GM12878 (cell line): ENCODE data around the gene ZCCHC17. TPM values are rescaled to one million over a fixed set of nuclear protein-coding genes. Genes with fewer than 3 reads are reported as not detected.

Experiments used
- ATF2 ChIP-seq: IDR thresholded peaks from 2 replicates; pipeline ENCODE4 v1.6.1; 2012; ENCODE audit warnings: low read length, inconsistent platforms
- CBX5 ChIP-seq: sonication (generic); IDR thresholded peaks from 2 replicates; pipeline ENCODE4 v1.6.1; 2016; ENCODE audit warnings: low read depth, moderate library complexity, mild to moderate bottlenecking, inconsistent platforms
- DPF2 ChIP-seq: fragments of 450-650 bp; IDR thresholded peaks from 2 replicates; pipeline ENCODE4 v1.6.1; 2017; ENCODE audit warnings: mild to moderate bottlenecking
- EED ChIP-seq: sonication (generic); IDR thresholded peaks from 2 replicates; pipeline ENCODE4 v1.6.1; 2016; ENCODE audit warnings: antibody characterized with exemption, low read depth
- EP300 ChIP-seq, 2 experiments: fragments of 150-350 bp in 1 of 2; IDR thresholded peaks; 2 replicates each; pipeline ENCODE4 v1.6.1; 2011 to 2012; ENCODE audit warnings: low read depth in 2 of 2, low read length in 2 of 2, borderline replicate concordance in 1 of 2, improper control_type of control experiment in 1 of 2, inconsistent platforms in 1 of 2; ENCODE audit not compliant: control insufficient read depth in 1 of 2
- KLF5 ChIP-seq: fragments of 450-650 bp; IDR thresholded peaks from 2 replicates; pipeline ENCODE4 v1.6.1; 2014; ENCODE audit warnings: mild to moderate bottlenecking; ENCODE audit not compliant: partially characterized antibody
- MXI1 ChIP-seq: fragments of 150-350 bp; IDR thresholded peaks from 2 replicates; pipeline ENCODE4 v1.6.1; 2011; ENCODE audit warnings: low read depth, mild to moderate bottlenecking, inconsistent platforms, low read length, improper control_type of control experiment
- NFYA ChIP-seq: IDR thresholded peaks from 2 replicates; pipeline ENCODE4 v1.6.1; 2011; ENCODE audit warnings: low read depth, mild to moderate bottlenecking, low read length, improper control_type of control experiment, borderline replicate concordance
- NR2C1 ChIP-seq: fragments of 450-650 bp; IDR thresholded peaks from 2 replicates; pipeline ENCODE4 v1.6.1; 2017; ENCODE audit warnings: antibody characterized with exemption, mild to moderate bottlenecking, moderate library complexity
- PAX8 ChIP-seq: fragments of 450-650 bp; IDR thresholded peaks from 2 replicates; pipeline ENCODE4 v1.6.1; 2017; ENCODE audit warnings: mild to moderate bottlenecking, moderate library complexity
- RAD51 ChIP-seq: fragments of 450-650 bp; IDR thresholded peaks from 2 replicates; pipeline ENCODE4 v1.6.1; 2016; ENCODE audit warnings: moderate library complexity, mild to moderate bottlenecking, inconsistent platforms
- RB1 ChIP-seq: fragments of 450-650 bp; formaldehyde crosslinking; IDR thresholded peaks from 2 replicates; pipeline ENCODE4 v1.6.1; 2017; ENCODE audit warnings: mild to moderate bottlenecking, borderline replicate concordance
- REST ChIP-seq: IDR thresholded peaks from 2 replicates; pipeline ENCODE4 v1.6.1; 2012; ENCODE audit warnings: mild to moderate bottlenecking, low read depth, low read length
- RFX5 ChIP-seq: IDR thresholded peaks from 2 replicates; pipeline ENCODE4 v1.6.1; 2011; ENCODE audit warnings: low read depth, low read length, improper control_type of control experiment
- SKIL ChIP-seq: fragments of 450-650 bp; IDR thresholded peaks from 2 replicates; pipeline ENCODE4 v1.6.1; 2017; ENCODE audit warnings: mild to moderate bottlenecking, low read depth, inconsistent platforms; ENCODE audit not compliant: poor library complexity, severe bottlenecking
- SMAD1 ChIP-seq: fragments of 450-650 bp; IDR thresholded peaks from 2 replicates; pipeline ENCODE4 v1.6.1; 2018; ENCODE audit warnings: mild to moderate bottlenecking, low read depth; ENCODE audit not compliant: partially characterized antibody
- SPI1 ChIP-seq: IDR thresholded peaks from 2 replicates; pipeline ENCODE4 v1.6.1; 2011; ENCODE audit warnings: low read depth, mild to moderate bottlenecking, low read length, moderate library complexity, borderline replicate concordance; ENCODE audit not compliant: insufficient read depth
- YY1 ChIP-seq: IDR thresholded peaks from 2 replicates; pipeline ENCODE4 v1.6.1; 2011; ENCODE audit warnings: low read depth, mild to moderate bottlenecking, low read length
- ZBED1 ChIP-seq: IDR thresholded peaks from 2 replicates; pipeline ENCODE4 v1.6.1; 2016; ENCODE audit warnings: borderline replicate concordance
- ZNF24 ChIP-seq: fragments of 450-650 bp; IDR thresholded peaks from 2 replicates; pipeline ENCODE4 v1.6.1; 2017; ENCODE audit warnings: antibody characterized with exemption, mild to moderate bottlenecking
- ZNF384 ChIP-seq: IDR thresholded peaks from 2 replicates; pipeline ENCODE4 v1.6.1; 2012; ENCODE audit warnings: low read depth, mild to moderate bottlenecking, low read length, improper control_type of control experiment, borderline replicate concordance
- polyA plus RNA-seq, 11 experiments: library from polyadenylated mRNA; depleted of rRNA in 4 of 11; unstranded in 6 of 11; stranded (reverse) in 5 of 11; fragments of >200 nt; fragmentation: Nextera tagmentation in 4 of 11; fragmentation: Illumina TruSeq in 1 of 11; extraction: Ambion mirVana in 4 of 11; extraction: Trizol in 1 of 11; gene quantifications; 1 replicate in 1 of 11; 2 replicates in 10 of 11; pipeline versions ENCODE4 v1.2.1 to v1.2.3, GENCODE V29; 2011 to 2016; ENCODE audit warnings: inconsistent platforms in 2 of 11, missing spikeins in 2 of 11, low read depth in 1 of 11
- total RNA-seq, 4 experiments: library from RNA; depleted of rRNA in 3 of 4; stranded (reverse); fragments of >200 nt in 3 of 4; fragmentation: Illumina TruSeq in 1 of 4; extraction: Trizol in 1 of 4; gene quantifications; 2 replicates each; pipeline versions ENCODE4 v1.2.1 to v1.2.3, GENCODE V29; 2013 to 2021
- TF ChIP-seq, protein P1 (sequence below): fragments of 150-350 bp; IDR thresholded peaks from 2 replicates; pipeline ENCODE4 v1.6.1; 2014; ENCODE audit warnings: mild to moderate bottlenecking, low read depth, low read length

Gene ZCCHC17
- total and polyA plus RNA-seq, 10 of the 15 experiments (the other 5 are each of a cell fraction or from before 2014, with no cell fraction given) = 22.3 to 86.3 (median 47.0) TPM

GRCh38 chr1:31394584-31395193 is 97.9 kb downstream of the ZCCHC17 start (continued):
- TF ChIP-seq SKIL = no peak
- no peak for TF ChIP-seq RFX5
- 0 out of 2 replicates have a peak, but pooled peaks have one; percentile 46 for TF ChIP-seq EED
- no peak for TF ChIP-seq KLF5
- TF ChIP-seq EP300 (IDR thresholded peaks at IDR 0.05; ENCODE audit: borderline replicate concordance in 1 of 2, control insufficient read depth in 1 of 2, low read depth in 2 of 2, low read length in 2 of 2) = peak in 1 of 2 experiments; percentile 10; a peak in 1 of 4 replicates
- TF ChIP-seq RB1 = peak; percentile 96
- TF ChIP-seq PAX8 = no peak
- no peak for TF ChIP-seq SMAD1
- TF ChIP-seq CBX5 = no peak
- TF ChIP-seq, protein P1, sequence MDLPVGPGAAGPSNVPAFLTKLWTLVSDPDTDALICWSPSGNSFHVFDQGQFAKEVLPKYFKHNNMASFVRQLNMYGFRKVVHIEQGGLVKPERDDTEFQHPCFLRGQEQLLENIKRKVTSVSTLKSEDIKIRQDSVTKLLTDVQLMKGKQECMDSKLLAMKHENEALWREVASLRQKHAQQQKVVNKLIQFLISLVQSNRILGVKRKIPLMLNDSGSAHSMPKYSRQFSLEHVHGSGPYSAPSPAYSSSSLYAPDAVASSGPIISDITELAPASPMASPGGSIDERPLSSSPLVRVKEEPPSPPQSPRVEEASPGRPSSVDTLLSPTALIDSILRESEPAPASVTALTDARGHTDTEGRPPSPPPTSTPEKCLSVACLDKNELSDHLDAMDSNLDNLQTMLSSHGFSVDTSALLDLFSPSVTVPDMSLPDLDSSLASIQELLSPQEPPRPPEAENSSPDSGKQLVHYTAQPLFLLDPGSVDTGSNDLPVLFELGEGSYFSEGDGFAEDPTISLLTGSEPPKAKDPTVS = no peak
- TF ChIP-seq REST = no peak
- TF ChIP-seq ZNF24 = peak; percentile 64; the same call in 1 of the 2 replicates
- peak; percentile 65; the same call in 1 of the 2 replicates for TF ChIP-seq DPF2
- no peak for TF ChIP-seq ZBED1
- TF ChIP-seq SPI1 = no peak
- no peak for TF ChIP-seq NR2C1
- TF ChIP-seq NFYA = no peak
- peak; percentile 63 for TF ChIP-seq YY1
- TF ChIP-seq RAD51 = peak; percentile 44; the same call in 1 of the 2 replicates
- no peak for TF ChIP-seq ZNF384
- TF ChIP-seq ATF2 = no peak
- no peak for TF ChIP-seq MXI1
